Neural progenitor cell (in vitro differentiated cells): Measurements from ENCODE around the gene MKLN1.

Source experiments
- CTCF ChIP-seq: fragments of 200-600 bp; sonication (generic); IDR thresholded peaks from 2 replicates; pipeline ENCODE4 v1.5.1; 2017; ENCODE audit warnings: antibody characterized with exemption, mild to moderate bottlenecking
- EZH2 ChIP-seq: fragments of 200-600 bp; sonication (generic); IDR thresholded peaks from 2 replicates; pipeline ENCODE4 v1.6.1; 2017; ENCODE audit warnings: antibody characterized with exemption, mild to moderate bottlenecking, moderate library complexity
- EZH2phosphoT487 ChIP-seq: fragments of 200-600 bp; sonication (generic); IDR thresholded peaks from 2 replicates; pipeline ENCODE4 v1.6.1; 2017; ENCODE audit warnings: antibody characterized with exemption

GRCh38 chr7:131331806-131332205 is 4.1 kb downstream of the MKLN1 start:
- TF ChIP-seq CTCF (no peak), EZH2phosphoT487 (no peak), EZH2 (no peak)
